HG03520 (cell line): Measurements from ENCODE around the gene SLC10A3.
A peak's percentile ranks its signal among the peaks of the same experiment; 100 is the strongest.

Experiments
- ATAC-seq: cut with Tn5 transposase; IDR thresholded peaks from one replicate; pipeline ENCODE4 v1.9.1; 2021; ENCODE audit warnings: mild to moderate bottlenecking, moderate library complexity; ENCODE audit not compliant: unreplicated experiment

Gene SLC10A3, protein sequence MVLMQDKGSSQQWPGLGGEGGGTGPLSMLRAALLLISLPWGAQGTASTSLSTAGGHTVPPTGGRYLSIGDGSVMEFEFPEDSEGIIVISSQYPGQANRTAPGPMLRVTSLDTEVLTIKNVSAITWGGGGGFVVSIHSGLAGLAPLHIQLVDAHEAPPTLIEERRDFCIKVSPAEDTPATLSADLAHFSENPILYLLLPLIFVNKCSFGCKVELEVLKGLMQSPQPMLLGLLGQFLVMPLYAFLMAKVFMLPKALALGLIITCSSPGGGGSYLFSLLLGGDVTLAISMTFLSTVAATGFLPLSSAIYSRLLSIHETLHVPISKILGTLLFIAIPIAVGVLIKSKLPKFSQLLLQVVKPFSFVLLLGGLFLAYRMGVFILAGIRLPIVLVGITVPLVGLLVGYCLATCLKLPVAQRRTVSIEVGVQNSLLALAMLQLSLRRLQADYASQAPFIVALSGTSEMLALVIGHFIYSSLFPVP

GRCh38 chrX:154490414-154491083, at the start of gene SLC10A3:
Gene SLC10A3, minus strand, starts transcription at chrX:154490629. Its CDS starts 1,689 bp downstream, at chrX:154488940.
- peak; percentile 67 for ATAC-seq

DNA sequence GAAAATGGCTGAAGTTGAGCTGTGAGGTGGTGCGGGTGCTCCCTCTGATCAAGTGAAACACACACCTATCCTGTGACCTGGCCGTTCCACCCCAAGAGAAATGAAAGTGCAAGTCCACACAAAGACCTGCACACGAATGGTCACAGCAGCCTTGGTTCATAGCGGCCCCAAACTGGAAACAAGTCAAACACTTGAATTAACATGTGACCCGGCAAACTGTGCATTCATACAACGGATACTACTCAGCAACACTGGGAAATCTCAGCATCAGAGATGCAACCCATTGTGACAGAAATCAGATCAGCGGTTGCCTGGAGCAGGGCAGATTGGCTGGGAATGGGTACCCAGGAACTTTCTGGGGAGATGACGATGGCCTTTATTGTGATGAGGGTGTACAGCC, 48.6 kb upstream of the SLC10A3 start:
- ATAC-seq = no peak

DNA sequence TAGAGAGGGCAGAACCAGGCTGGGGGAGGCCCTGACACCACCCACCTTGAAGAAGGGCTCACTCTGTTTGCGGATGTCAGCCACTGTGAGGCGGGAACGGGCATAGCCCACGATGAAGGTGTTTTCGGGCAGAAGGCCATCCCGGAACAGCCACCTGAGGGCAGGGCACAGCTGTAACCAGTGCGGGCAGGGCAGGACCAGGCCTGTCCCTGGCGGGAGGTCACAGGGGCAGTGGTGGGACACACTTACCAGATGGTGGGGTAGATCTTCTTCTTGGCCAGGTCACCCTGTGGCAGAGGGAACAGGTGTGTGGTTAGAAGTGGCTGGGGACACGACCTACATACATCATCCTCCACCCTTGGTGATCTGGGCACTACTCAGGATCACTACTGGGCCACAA, 45.5 kb upstream of the SLC10A3 start:
- no peak for ATAC-seq

- ATAC-seq = peak; percentile 88
Measured at GRCh38 chrX:154534526-154535322, 44.3 kb upstream of the SLC10A3 start.

DNA sequence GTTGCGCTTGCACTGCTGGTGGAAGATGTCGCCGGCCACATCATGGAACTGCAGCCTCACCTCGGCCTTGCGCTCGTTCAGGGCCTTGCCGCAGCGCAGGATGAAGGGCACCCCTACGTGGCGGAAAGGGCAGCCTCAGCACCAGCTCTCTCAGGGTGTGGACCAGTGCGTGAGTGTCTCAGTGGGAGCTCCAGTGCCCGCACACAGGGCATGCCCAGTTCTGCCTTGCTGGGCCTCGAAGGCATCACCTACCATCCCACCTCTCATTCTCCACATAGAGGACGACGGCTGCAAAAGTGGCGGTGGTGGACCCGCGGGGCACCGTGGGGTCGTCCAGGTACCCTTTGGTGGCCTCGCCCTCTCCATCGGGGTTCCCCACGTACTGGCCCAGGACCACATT, 42.3 kb upstream of the SLC10A3 start:
- no peak for ATAC-seq

GRCh38 chrX:154531626-154532025, 41.2 kb upstream of the SLC10A3 start:
- no peak for ATAC-seq

DNA sequence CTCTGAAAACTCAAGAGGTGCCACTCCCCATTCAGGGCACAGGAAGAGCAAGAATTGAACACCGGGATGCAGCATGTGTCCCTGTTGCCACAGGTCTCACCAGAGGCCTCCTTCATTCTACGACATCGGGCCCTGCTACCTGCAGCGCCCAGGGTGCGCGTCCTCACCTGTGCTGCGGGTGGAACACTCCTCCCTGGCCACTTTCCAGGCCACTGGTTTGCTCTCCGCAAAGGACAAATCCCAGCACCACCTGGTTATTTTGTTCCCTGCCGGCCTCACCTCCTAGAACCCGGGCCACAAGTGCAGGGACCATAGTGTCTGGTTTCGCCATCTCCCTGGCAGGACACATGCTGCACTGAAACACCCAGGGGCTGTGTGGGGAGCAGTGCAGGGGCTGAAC, 39.9 kb upstream of the SLC10A3 start:
- ATAC-seq = no peak

DNA sequence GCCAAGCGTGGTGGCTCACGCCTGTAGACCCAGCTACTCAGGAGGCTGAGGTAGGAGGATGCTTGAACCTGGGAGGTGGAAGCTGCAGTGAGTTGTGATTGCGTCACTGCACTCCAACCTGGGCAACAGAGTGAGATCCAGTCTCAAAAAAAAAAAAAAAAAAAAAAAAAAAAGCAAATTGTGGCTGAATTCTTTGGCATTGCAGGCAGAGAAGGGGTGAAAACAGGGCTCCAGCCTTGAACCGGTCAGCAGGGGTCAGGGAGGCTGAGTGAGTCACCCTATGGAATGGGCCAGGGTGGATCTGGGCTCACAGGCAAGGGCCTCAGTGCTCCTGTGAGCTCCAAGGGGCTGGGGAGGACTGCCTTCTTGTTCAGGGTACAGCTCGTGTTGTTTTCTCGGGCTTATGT, 38.8 kb upstream of the SLC10A3 start:
- ATAC-seq = no peak

DNA sequence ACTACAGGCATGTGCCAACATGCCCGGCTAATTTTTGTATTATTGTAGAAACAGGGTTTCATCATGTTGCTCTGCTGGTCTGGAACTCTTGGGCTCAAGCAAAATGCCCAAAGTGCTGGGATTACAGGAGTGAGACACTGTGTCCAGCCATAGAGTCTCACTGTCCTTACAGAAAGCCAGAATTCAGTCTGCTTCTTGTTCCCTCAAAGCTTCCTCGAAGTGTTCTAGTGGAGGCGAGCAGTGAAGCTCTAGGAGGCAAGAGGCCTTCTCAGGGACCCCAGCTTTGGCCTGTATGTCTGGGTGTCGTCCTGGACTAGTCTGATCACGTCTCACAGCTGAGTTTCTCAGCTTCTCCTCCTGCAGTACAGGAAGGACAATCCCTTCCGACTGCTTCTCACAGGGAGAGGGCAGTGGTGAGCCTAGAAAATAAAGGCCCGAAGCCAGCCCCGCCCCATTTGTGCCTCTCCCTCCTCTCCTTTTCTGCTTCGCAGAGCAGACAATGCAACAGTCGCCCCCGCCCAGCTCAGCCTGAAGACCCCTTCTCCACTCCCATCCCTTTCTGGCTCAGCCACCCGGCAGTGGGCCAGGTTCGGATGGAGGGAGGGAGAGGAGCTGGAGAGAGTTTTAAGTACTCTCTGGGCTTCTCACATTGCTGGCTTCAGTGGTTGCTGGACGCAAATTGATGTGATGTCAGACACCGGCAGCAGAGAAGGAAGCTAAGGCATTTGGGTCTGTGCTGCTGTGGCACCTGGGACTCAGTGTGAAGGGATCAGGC, 36.7 kb upstream of the SLC10A3 start:
- peak; percentile 60 for ATAC-seq

- ATAC-seq = no peak
Measured at GRCh38 chrX:154525606-154526490, 35.4 kb upstream of the SLC10A3 start.

- ATAC-seq = no peak
Measured at GRCh38 chrX:154519389-154519788, 29.0 kb upstream of the SLC10A3 start.

GRCh38 chrX:154517101-154517781, 26.8 kb upstream of the SLC10A3 start:
- no peak for ATAC-seq

- no peak for ATAC-seq
Measured at GRCh38 chrX:154516656-154517100, 26.2 kb upstream of the SLC10A3 start.

GRCh38 chrX:154515966-154516655, 25.7 kb upstream of the SLC10A3 start, which contains the start of gene FAM3A:
Gene FAM3A, minus strand, starts transcription at chrX:154516232. Its CDS starts 460 bp downstream, at chrX:154515772.
- ATAC-seq = peak; percentile 88

- ATAC-seq = no peak
Measured at GRCh38 chrX:154515090-154515965, 24.9 kb upstream of the SLC10A3 start.

- no peak for ATAC-seq
Measured at GRCh38 chrX:154513716-154514115, 23.3 kb upstream of the SLC10A3 start.

GRCh38 chrX:154512879-154513553, 22.6 kb upstream of the SLC10A3 start:
- no peak for ATAC-seq
